OCI-M1 (cell line): ENCODE measurements around the gene DBNDD1.
"Not testable (repeated sequence)": the region's sequence is repeated elsewhere in the genome, so short reads cannot be mapped to it uniquely, and the experiment has no call there.

Experiments
- DNase-seq: peaks from one replicate; lab custom pipeline; 2025; lab: John Stamatoyannopoulos, UW

The DBNDD1 gene

DNA sequence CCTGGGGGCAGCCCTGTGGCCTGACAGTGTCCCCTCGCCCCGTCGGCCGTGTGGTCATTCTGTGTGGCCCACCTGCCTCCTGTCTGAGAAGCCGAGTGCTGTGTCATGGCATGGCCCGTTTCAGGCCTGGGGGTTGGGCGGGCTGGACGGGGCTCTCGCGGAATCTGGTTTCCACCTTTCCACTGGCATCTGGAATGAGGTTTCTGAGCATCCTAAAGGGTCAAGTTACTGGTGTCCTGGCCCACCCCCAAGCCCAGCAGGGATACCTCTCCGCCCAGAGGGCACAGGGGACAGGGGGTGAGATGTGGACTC lies 7.8 kb downstream of the DBNDD1 start:
- no peak for DNase-seq

DNA sequence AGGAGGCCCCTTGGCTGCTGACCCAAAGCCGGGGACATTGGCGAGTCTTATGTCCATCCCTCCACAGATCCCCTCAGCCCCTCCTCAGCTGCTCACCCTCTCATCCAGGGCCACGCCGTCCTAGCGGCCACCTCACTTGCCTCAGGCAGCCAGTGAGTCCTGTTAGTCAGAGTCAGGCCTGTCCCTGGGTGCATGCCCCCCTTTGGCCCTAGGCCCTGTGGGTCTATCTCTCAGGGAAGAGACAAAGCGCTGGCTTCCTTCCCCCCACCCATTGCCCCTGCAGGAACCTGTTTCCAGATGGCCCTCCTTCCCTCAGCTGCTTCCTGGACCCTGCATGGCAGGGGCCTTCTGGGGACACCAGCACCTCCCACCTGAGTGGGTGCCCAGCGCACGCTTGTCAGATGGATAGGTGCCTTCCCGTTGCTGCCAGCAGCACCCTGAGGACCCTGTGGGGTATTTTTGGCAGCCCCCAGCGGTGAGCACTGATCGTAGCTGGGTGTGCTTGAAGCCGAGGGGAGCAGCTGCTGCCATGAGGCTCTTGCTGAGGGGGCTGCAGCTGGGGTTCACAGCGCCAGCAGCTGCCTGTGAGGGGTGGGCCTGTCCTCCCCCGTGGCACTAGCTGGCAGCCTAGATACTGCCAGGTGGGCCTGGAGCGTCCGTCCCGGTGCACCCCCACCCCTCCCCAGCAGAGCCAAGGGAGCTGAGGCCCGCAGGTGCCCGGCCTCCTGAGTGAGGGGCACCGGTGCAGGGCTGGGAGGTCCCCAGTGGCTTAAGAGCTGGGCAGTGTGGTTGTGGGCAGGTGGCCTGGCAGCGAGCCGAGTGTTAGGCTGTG lies 8.4 kb downstream of the DBNDD1 start:
- DNase-seq = no peak

GRCh38 chr16:90009172-90009899 lies 9.9 kb downstream of the DBNDD1 start:
- no peak for DNase-seq

- peak; percentile 50 for DNase-seq
These were observed 10.5 kb downstream of the DBNDD1 start for GRCh38 chr16:90008708-90009145.

- DNase-seq = not testable (repeated sequence)
These were observed 11.5 kb downstream of the DBNDD1 start for GRCh38 chr16:90007635-90008234.

DNA sequence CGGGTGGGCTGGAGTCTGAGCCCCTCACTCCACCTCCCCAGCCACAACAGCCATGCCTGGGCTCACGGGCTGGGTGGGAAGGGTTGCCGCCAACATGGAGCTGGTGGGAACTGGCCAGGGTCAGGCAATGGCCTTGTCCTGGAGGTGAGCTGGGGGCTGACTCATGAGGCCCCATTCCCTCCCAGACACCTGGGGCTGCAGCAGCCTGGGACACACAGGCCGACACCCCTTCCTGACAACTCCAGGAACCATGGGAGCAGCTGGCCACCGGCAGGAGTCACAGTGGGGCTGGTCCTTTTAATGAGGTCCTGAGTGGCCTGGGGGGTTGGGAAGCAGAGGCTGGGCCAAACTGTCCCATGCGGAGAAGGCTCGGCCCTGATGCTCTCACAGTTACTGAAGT lies 12.2 kb downstream of the DBNDD1 start:
- DNase-seq = no peak

DNA sequence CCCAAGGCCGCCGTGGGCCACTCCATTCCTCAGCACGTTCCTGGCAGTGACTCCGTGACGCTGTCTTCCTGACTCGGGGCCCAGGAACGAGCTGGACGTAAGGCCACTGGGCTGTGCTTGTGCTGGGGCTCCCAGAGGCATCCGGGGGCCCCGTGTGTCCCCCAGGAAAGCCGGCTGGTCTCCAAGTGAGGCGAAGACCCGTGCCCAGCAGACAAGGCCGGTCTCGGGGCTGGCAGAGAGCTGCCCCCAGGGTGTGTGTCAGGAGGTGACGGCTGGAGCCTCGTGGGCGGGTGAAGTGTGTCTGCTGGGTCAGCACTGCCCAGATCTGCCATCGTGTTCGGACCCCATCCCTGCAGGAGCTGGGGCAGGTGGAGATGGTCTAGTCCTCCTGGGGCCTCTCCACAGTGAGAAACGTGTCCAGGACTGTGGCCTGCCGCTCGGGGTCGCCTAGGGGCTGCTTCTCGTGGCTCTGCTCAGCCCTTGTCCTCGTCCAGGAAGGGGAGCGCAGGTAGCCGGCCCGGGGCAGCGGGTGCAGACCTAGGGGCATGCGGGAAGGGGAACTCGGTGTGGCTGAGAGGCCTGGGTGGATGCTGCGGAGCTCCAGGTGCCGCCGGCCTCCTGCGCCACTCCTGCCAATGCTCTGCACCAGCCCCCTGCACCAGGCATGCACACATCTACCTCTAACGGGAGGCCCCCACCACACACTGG lies 13.1 kb downstream of the DBNDD1 start:
- no peak for DNase-seq

GRCh38 chr16:90004577-90004976 lies 14.7 kb downstream of the DBNDD1 start:
- no peak for DNase-seq

DNA sequence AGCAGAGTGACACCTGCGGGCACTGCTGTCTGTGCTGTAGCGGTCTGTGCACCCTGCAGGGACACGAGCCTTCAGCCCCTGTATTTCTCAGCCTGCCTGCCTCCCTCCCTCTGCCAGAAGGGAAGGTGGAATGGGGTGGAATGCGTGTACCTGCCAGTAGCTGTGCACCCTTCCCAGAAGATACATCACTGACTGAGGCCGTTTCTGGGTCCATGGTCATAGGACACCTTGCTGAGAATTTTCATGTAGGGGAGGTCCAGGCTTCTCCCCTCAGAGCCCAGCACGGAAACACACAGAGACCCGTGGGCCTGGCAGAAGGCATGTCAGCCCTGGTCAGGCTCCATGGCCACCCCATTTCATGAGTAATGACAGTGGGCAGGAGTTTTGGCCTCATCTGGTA lies 16.5 kb downstream of the DBNDD1 start:
- DNase-seq = no peak

DNA sequence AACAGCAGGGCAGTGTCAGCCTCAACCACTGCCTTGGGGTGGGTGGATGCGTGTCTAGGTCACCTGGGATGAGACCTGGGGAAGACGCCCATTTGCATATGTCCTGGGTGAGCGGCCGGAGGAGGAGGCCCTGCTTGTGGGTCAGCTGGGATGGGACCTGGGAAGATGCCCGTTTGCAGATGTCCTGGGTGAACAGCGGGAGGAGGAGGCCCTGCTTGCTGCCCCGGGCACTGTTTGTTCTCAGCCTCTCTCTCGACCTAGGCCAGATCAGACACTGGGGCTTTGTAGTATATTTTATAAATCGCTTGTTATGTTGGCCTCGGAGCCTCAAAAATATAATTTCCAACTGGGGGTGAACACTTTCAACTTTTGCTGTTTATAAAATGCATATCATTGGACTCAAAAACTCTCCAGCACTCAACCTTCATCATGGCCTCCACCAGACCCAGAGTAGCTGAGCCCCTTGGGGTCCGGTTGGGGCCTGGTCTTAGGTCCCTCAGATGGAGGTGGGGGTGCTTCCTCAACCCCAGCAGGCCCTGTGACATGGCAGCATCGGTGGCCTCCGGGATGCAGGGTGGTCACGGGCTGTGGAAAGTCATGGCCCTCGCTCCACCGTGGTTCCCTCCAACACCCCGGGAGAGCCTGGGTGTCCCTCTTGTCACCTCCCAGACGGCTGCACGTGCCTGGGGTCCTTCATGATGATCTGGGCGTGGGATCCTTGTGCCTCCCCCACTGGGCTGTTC lies 17.3 kb downstream of the DBNDD1 start:
- no peak for DNase-seq

DNA sequence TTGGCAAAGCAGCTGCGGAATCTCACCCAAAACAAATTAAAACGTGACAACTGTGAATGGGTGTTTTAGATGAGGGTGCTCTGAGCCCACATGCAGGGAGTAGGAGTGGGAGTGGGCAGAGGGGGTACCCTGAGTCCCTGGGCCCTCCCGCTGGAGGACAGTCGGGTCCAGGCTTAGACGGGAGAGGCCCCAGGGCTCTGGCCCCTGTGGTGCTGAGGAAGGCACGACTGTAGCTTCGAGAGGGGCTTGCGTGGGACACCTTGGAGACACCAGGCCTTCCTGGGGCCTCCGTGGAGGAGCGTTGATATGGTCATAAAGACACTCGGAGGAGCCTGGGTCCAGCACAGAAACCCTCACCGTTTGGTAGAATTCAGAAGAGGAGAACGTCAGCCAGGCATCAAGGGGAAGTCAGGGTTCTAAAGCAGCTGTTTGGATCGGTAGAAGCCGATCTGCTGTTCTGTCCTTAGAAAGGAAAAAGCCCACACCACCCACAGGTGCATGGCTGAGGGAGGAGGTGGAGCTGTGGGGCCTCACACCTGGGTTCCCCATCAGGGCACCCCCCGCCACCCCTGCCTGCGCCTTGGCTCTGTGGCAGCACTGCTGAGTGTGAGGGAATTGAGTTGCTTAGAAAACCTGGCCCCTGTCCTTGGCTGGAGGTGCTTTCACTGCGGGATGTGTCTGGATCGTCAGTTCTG lies 18.4 kb downstream of the DBNDD1 start:
- DNase-seq = no peak

DNA sequence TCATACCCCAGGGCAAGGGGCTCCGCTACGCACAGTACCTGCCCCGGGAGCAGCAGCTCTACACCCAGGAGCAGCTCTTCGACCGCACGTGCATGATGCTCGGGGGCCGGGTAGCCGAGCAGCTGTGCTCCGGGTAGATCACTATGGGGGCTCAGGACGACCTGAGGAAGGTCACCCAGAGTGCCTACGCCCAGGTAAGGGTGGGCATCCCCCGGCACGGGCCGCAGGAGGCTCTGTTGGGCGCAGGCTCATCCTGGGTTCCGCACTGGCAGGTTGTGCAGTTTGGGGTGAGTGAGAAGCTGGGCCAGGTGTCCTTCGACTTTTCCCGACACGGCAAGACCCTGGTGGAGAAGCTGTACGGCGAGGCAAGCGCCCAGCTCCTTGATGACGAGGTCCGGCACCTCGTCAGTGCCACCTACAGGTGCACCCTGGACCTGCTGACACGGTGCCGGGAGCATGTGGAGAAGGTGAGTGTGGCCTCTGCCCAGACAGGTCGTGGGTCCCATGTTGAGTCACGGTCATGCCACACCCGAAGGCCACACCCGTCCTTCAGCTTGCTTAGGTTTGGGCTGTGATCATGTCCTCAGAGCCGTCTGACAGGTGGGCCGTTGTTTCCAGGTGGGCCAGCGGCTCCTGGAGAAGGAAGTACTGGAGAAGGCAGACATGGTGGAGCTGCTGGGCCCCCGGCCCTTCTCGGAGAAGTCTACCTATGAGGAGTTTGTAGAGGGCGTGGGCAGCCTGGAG lies 19.3 kb downstream of the DBNDD1 start:
- DNase-seq = no peak

DNA sequence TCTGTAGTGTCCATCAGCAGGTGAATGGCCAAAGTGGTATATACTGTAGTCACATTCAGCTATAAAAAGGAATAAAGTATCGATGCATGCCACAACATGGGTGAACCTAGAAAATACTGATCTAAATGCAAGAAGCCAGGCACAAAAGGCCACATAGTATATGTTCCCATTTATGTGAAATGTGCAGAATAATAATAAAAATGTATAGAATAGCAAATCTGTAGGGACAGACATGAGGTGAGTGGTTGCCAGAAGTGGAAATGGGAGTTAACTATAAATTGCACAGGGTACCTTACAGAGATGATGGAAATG lies 23.1 kb downstream of the DBNDD1 start:
- DNase-seq = no peak

DNA sequence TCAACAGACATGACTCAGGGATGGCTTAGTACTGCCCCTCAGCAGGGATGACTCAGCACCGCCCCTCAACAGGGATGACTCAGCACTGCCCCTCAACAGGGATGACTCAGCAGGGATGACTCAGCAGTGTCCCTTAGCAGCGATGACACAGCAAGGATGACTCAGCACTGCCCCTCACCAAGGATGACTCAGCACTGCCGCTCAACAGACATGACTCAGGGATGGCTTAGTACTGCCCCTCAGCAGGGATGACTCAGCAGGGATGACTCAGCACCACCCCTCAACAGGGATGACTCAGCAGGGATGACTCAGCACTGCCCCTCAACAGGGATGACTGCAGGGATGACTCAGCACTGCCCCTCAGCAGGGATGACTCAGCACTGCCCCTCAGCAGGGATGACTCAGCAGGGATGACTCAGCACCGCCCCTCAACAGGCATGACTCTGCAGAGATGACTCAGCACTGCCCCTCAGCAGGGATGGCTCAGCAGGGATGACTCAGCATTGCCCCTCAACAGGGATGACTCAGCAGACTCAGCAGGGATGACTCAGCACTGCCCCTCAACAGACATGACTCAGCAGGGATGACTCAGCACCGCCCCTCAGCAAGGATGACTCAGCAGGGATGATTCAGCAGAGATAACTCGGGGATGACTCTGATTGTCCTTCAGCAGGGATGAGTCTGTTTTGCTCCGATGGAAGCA lies 23.6 kb downstream of the DBNDD1 start:
- DNase-seq = peak; percentile 89

DNA sequence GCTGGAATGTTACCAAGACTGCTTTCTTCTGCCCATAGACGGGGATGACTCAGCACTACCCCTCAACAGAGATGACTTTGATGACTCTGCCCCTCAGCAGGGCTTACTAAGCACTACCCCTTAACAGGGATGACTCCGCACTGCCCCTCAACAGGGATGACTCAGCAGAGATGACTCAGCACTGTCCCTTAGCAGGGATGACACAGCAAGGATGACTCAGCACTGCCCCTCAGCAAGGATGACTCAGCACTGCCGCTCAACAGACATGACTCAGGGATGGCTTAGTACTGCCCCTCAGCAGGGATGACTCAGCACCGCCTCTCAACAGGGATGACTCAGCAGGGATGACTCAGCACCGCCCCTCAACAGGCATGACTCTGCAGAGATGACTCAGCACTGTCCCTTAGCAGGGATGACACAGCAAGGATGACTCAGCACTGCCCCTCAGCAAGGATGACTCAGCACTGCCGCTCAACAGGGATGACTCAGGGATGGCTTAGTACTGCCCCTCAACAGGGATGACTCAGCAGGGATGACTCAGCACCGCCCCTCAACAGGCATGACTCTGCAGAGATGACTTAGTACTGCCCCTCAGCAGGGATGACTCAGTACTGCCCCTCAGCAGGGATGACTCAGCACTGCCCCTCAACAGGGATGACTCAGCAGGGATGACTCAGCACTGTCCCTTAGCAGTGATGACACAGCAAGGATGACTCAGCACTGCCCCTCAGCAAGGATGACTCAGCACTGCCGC lies 24.4 kb downstream of the DBNDD1 start:
- peak; percentile 88 for DNase-seq

- DNase-seq = no peak
These were observed 24.9 kb downstream of the DBNDD1 start for GRCh38 chr16:89994389-89994720.

GRCh38 chr16:89993971-89994370 lies 25.3 kb downstream of the DBNDD1 start:
- no peak for DNase-seq

DNA sequence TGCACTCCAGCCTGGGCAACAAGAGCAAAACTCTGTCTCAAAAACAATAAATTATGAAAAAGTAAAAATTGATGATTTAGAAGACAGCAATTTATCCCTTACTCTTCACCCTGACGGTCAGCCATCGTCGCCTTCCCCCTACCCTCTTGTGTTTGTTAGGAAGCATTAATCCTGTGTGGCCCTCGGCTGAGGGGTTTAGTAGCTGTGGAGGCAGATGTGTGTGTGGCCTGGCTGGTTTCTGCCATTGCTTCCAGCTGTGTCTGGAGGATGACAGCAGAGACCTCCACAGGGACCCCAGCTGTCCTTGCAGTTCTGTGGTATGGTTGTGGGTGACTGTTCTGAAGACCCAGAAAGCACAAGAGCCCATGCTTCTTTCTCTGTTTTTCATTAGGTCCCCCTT lies 25.9 kb downstream of the DBNDD1 start:
- no peak for DNase-seq

DNA sequence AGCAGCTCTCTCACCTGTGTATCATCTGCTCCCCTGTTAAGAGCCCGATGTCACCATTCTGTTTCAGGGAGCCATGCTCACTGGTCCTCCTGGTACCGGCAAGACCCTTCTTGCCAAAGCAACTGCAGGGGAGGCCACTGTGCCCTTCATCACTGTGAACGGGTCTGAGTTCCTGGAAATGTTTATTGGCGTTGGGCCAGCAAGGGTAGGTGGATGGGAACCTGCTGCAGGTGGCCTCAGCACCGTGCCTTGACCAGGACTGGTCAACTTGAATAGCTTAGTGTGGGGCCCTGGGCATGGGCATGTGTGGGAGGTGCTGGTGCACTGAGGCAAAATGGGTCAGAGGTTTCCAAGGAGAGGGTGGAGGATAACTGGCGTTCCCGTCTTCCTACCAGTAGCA lies 28.5 kb downstream of the DBNDD1 start:
- DNase-seq = no peak
